T-cell (primary cell): ENCODE results near the gene VSTM4. TPM values are rescaled to one million over a fixed set of nuclear protein-coding genes. Genes with fewer than 3 reads are reported as not detected.

Experiments
- ATAC-seq, 4 experiments: fragments of 200-7000 bp in 3 of 4; fragments of 150-1000 bp in 1 of 4; cut with Tn5 transposase; replicated peaks in 1 of 4; 1 replicate in 3 of 4; 2 replicates in 1 of 4; pipeline ENCODE4 v1.10.0; 2021; ENCODE audit warnings: moderate library complexity in 3 of 4, mild to moderate bottlenecking in 2 of 4, moderate number of reproducible peaks in 1 of 4
- CTCF ChIA-PET, 2 donors: fragments of 300-600 bp; sonication (Branson Sonifier 250); formaldehyde crosslinking; loops; one replicate each; lab custom pipeline; 2022; ENCODE audit warnings: antibody characterized with exemption in 2 of 2; lab: Charles Lee
- POLR2A ChIA-PET, 2 donors: fragments of 300-600 bp; sonication (Branson Sonifier 250); formaldehyde crosslinking; loops; one replicate each; lab custom pipeline; 2022; ENCODE audit warnings: antibody characterized with exemption in 2 of 2; lab: Charles Lee
- DNase-seq, 35 experiments: peaks; one replicate each; pipeline versions ENCODE4 v3.0.0 to v3.0.0-alpha.2; 2013 to 2023
- H3K27ac ChIP-seq: one replicate; pipeline ENCODE4 v1.5.1; 2013; ENCODE audit warnings: low read length
- H3K27me3 ChIP-seq, 2 experiments: replicated peaks in 1 of 2; 1 replicate in 1 of 2; 2 replicates in 1 of 2; pipeline versions ENCODE4 v1.6.1 to v1.7.0; 2013; ENCODE audit warnings: low read length in 1 of 2, mixed read lengths in 1 of 2; ENCODE audit not compliant: control insufficient read depth in 2 of 2, insufficient read depth in 2 of 2; ENCODE audit errors: extremely low read depth in 1 of 2
- H3K36me3 ChIP-seq, 2 donors: 1 replicate in 1 of 2; 2 replicates in 1 of 2; pipeline versions ENCODE4 v1.6.1 to v1.7.0; 2013; ENCODE audit warnings: low read length in 1 of 2; ENCODE audit not compliant: control insufficient read depth in 2 of 2, insufficient read depth in 1 of 2; ENCODE audit errors: extremely low read depth in 1 of 2
- H3K4me1 ChIP-seq, 2 experiments: 1 replicate in 1 of 2; 2 replicates in 1 of 2; pipeline versions ENCODE4 v1.6.1 to v1.7.0; 2013; ENCODE audit warnings: low read length in 2 of 2, mixed read lengths in 1 of 2; ENCODE audit not compliant: insufficient read depth in 2 of 2, control insufficient read depth in 1 of 2; ENCODE audit errors: extremely low read depth in 1 of 2
- H3K4me3 ChIP-seq, 2 donors: 1 replicate in 1 of 2; 2 replicates in 1 of 2; pipeline versions ENCODE4 v1.5.1 to v1.7.0; 2013; ENCODE audit warnings: mild to moderate bottlenecking in 2 of 2, low read length in 1 of 2, moderate library complexity in 1 of 2; ENCODE audit not compliant: control insufficient read depth in 1 of 2; ENCODE audit errors: extremely low read depth in 1 of 2
- H3K9me3 ChIP-seq: 2 replicates; pipeline ENCODE4 v1.7.0; 2013
- H3K27ac Mint-ChIP-seq, 2 donors: one replicate each; pipeline ENCODE4 v1.8.0; 2020 to 2021; ENCODE audit warnings: mild to moderate bottlenecking in 2 of 2, mixed read lengths in 2 of 2
- H3K27me3 Mint-ChIP-seq, 2 donors: one replicate each; pipeline ENCODE4 v1.8.0; 2021 to 2022; ENCODE audit warnings: mixed read lengths in 2 of 2
- H3K36me3 Mint-ChIP-seq: one replicate; pipeline ENCODE4 v1.8.0; 2021; ENCODE audit warnings: mixed read lengths
- H3K4me1 Mint-ChIP-seq, 3 donors: one replicate each; pipeline ENCODE4 v1.8.0; 2020 to 2022; ENCODE audit warnings: mixed read lengths in 3 of 3, mild to moderate bottlenecking in 1 of 3
- H3K4me3 Mint-ChIP-seq, 3 donors: one replicate each; pipeline ENCODE4 v1.8.0; 2020 to 2022; ENCODE audit warnings: mild to moderate bottlenecking in 3 of 3, mixed read lengths in 3 of 3, moderate library complexity in 3 of 3
- H3K9me3 Mint-ChIP-seq, 3 donors: one replicate each; pipeline ENCODE4 v1.8.0; 2020 to 2022; ENCODE audit warnings: mixed read lengths in 3 of 3
- WGBS: methylation state at CpG from one replicate; pipeline ENCODE4 v1.1.5; 2013; ENCODE audit warnings: missing lambda C conversion rate; ENCODE audit not compliant: insufficient coverage; 5-methylcytosine and 5-hydroxymethylcytosine counted together
- total RNA-seq, 35 experiments: library from RNA in 6 of 35; stranded (reverse) in 6 of 35; fragments of 120-200 nt in 1 of 35; gene quantifications; one replicate each; pipeline versions ENCODE4 v1.2.1 to v1.2.4 and lab custom pipeline; 2013 to 2026

VSTM4 gene
- total RNA-seq, 5 donors from 2014 or later (not counting 1 experiment from before 2014, with no cell fraction given) = 0.09 to 0.19 (median 0.10) TPM; not detected in 2

GRCh38 chr10:49068209-49068608 lies 47.1 kb downstream of the VSTM4 start:
- no peak overlapping the region for H3K4me3 Mint-ChIP-seq
- Histone ChIP-seq H3K27me3 (peaks cover 0 to 16% of the 10 kb centered on the region in 2 experiments), H3K4me1 (no peaks in the 10 kb centered on the region), H3K36me3 (no peaks in the 10 kb centered on the region), H3K27ac (no peak overlapping the region), H3K4me3 (no peak overlapping the region), H3K9me3 (no peaks in the 10 kb centered on the region)
- no peaks in the 10 kb centered on the region for H3K36me3 Mint-ChIP-seq
- POLR2A ChIA-PET = no interaction called here
- CTCF ChIA-PET = no interaction called here
- no peaks in the 10 kb centered on the region for H3K4me1 Mint-ChIP-seq
- H3K9me3 Mint-ChIP-seq = peaks cover 0 to 3% (median 0%) of the 10 kb centered on the region in 3 donors
- H3K27me3 Mint-ChIP-seq = peaks cover 0 to 9% of the 10 kb centered on the region in 2 donors
- no peak overlapping the region for H3K27ac Mint-ChIP-seq
- WGBS = 91% methylated on average over 8 of the region's 8 CpGs
- DNase-seq (no peak), ATAC-seq (no peak)

- 83% methylated on average over 3 of the region's 5 CpGs for WGBS
- ChIA-PET CTCF (no interaction called here), POLR2A (no interaction called here)
- DNase-seq = no peak
- no peaks in the 10 kb centered on the region for H3K36me3 Mint-ChIP-seq
- H3K27me3 Mint-ChIP-seq = peaks cover 0 to 9% of the 10 kb centered on the region in 2 donors
- Histone ChIP-seq H3K36me3 (no peaks in the 10 kb centered on the region), H3K9me3 (no peaks in the 10 kb centered on the region), H3K4me1 (no peaks in the 10 kb centered on the region), H3K27me3 (peaks cover 0 to 16% of the 10 kb centered on the region in 2 experiments), H3K27ac (no peak overlapping the region), H3K4me3 (no peak overlapping the region)
- H3K4me3 Mint-ChIP-seq = no peak overlapping the region
- H3K9me3 Mint-ChIP-seq = peaks cover 0 to 10% (median 7%) of the 10 kb centered on the region in 3 donors
- no peak overlapping the region for H3K27ac Mint-ChIP-seq
- no peaks in the 10 kb centered on the region for H3K4me1 Mint-ChIP-seq
- ATAC-seq = no peak
These were observed 48.2 kb downstream of the VSTM4 start for GRCh38 chr10:49066944-49067730.

- POLR2A ChIA-PET = no interaction called here
- H3K36me3 ChIP-seq = no peaks in the 10 kb centered on the region
- no peak overlapping the region for H3K4me3 ChIP-seq
- DNase-seq (no peak), ATAC-seq (no peak)
- Mint-ChIP-seq H3K4me3 (no peak overlapping the region), H3K27ac (no peak overlapping the region), H3K36me3 (no peaks in the 10 kb centered on the region), H3K27me3 (peaks cover 0 to 6% of the 10 kb centered on the region in 2 donors), H3K9me3 (peaks cover 4 to 23% (median 22%) of the 10 kb centered on the region in 3 donors), H3K4me1 (no peaks in the 10 kb centered on the region)
- CTCF ChIA-PET = no interaction called here
- H3K9me3 ChIP-seq = no peaks in the 10 kb centered on the region
- H3K27ac ChIP-seq = no peak overlapping the region
- H3K4me1 ChIP-seq = no peaks in the 10 kb centered on the region
- peaks cover 0 to 7% of the 10 kb centered on the region in 2 experiments for H3K27me3 ChIP-seq
These were observed 53.1 kb downstream of the VSTM4 start for GRCh38 chr10:49062229-49062628.

- Mint-ChIP-seq H3K36me3 (no peaks in the 10 kb centered on the region), H3K27ac (no peak overlapping the region), H3K27me3 (peaks cover 0 to 6% of the 10 kb centered on the region in 2 donors), H3K4me1 (no peaks in the 10 kb centered on the region), H3K4me3 (no peak overlapping the region), H3K9me3 (peaks cover 4 to 23% (median 22%) of the 10 kb centered on the region in 3 donors)
- ChIA-PET POLR2A (no interaction called here), CTCF (no interaction called here)
- DNase-seq (no peak), ATAC-seq (no peak)
- no peak overlapping the region for H3K4me3 ChIP-seq
- H3K9me3 ChIP-seq = no peaks in the 10 kb centered on the region
- H3K36me3 ChIP-seq = no peaks in the 10 kb centered on the region
- H3K4me1 ChIP-seq = no peaks in the 10 kb centered on the region
- no peak overlapping the region for H3K27ac ChIP-seq
- peaks cover 0 to 7% of the 10 kb centered on the region in 2 experiments for H3K27me3 ChIP-seq
- WGBS = no CpG with 5 or more reads among the region's 1 CpG
These were observed 53.7 kb downstream of the VSTM4 start for GRCh38 chr10:49061667-49062066.

GRCh38 chr10:49058463-49059255 lies 56.7 kb downstream of the VSTM4 start:
- Histone ChIP-seq H3K4me1 (no peaks in the 10 kb centered on the region), H3K27me3 (peaks cover 0 to 5% of the 10 kb centered on the region in 2 experiments), H3K27ac (no peak overlapping the region), H3K4me3 (no peak overlapping the region), H3K9me3 (no peaks in the 10 kb centered on the region), H3K36me3 (no peaks in the 10 kb centered on the region)
- no peak overlapping the region for H3K27ac Mint-ChIP-seq
- ATAC-seq (no peak), DNase-seq (no peak)
- no peaks in the 10 kb centered on the region for H3K36me3 Mint-ChIP-seq
- WGBS = 73% methylated on average over 5 of the region's 7 CpGs
- peaks cover 4 to 23% (median 22%) of the 10 kb centered on the region in 3 donors for H3K9me3 Mint-ChIP-seq
- no peaks in the 10 kb centered on the region for H3K4me1 Mint-ChIP-seq
- POLR2A ChIA-PET = interaction anchor here in 1 of 2 donors (0.6 kb wide), 1 partner anchor 11 kb away, joined by 3 read pairs; no protein-coding TSS in a partner anchor
- H3K27me3 Mint-ChIP-seq = peaks cover 0 to 4% of the 10 kb centered on the region in 2 donors
- no peak overlapping the region for H3K4me3 Mint-ChIP-seq
- CTCF ChIA-PET = no interaction called here

- ATAC-seq = no peak
- Mint-ChIP-seq H3K27ac (no peak overlapping the region), H3K27me3 (no peaks in the 10 kb centered on the region), H3K36me3 (no peaks in the 10 kb centered on the region), H3K4me3 (no peak overlapping the region), H3K9me3 (peaks cover 4 to 17% (median 15%) of the 10 kb centered on the region in 3 donors), H3K4me1 (no peaks in the 10 kb centered on the region)
- Histone ChIP-seq H3K27me3 (peaks cover 0 to 7% of the 10 kb centered on the region in 2 experiments), H3K4me1 (no peaks in the 10 kb centered on the region), H3K27ac (no peak overlapping the region), H3K36me3 (no peaks in the 10 kb centered on the region), H3K4me3 (no peak overlapping the region), H3K9me3 (no peaks in the 10 kb centered on the region)
- 92% methylated on average over 3 of the region's 7 CpGs for WGBS
- no peak for DNase-seq
- POLR2A ChIA-PET = no interaction called here
- CTCF ChIA-PET = no interaction called here
These were observed 58.0 kb downstream of the VSTM4 start for GRCh38 chr10:49057231-49057880.
